NCI-H2107 treated with DMSO at 0.1 percent for 48 hours (cell line): Measurements from ENCODE around the gene TRAPPC2L.

ENCODE experiments used
- DNase-seq: peaks from one replicate; lab custom pipeline; 2025; ENCODE audit not compliant: unreplicated experiment; lab: John Stamatoyannopoulos, UW

TRAPPC2L gene

DNA sequence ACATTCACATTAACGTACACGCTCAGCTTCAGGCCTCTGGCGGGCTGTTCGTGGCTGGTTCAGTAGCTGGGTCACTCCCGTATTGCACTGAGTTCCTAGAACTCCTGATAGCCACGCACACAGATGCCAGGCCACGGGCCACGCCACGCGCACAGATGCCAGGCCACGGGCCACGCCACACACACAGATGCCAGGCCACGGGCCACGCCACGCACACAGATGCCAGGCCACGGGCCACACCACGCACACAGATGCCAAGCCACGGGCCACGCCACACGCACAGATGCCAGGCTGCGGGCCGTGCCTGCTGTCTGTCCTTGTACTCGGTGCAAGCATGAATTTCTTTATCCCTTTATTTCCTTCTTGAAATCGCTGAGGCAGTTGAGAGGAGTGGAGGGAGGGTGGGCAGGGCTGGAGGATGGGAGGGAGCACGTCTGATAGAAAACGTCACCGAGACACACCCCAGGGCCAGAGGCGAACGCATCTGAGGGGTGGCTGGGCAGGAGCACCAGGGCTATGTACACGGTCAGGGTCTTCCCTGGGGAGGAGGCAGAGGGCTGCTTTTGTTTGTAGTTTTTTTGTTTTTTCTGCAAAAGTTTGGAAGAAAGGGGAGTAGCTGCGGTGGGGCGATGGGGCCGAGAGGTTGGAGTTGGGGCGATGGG, 18.1 kb downstream of the TRAPPC2L start:
- DNase-seq = no peak

DNA sequence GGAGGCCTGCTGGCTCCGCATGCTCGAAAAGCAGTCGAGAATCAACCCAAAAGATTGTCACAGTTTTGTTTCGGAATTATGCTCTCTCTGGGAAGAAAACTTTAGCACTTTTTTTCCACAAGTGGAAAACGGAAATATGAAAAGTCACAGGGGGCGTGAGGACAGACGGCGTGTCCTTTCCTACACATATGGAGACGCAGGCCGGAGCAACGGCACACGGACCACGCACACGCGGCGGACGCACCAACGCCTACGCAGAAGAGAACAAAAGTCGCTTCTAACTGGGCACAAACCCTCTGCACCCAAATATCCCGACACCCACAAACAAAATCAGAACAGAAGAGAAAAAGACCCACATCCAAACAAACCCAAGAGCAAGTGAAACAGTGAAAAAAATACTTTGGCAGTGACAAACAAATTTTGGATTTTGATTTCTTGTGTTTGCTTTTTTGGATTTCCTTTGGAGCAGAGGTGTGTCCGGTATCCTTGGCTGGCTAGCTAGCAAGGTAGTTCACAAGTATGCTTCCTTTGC, 18.8 kb downstream of the TRAPPC2L start:
- DNase-seq = no peak

DNA sequence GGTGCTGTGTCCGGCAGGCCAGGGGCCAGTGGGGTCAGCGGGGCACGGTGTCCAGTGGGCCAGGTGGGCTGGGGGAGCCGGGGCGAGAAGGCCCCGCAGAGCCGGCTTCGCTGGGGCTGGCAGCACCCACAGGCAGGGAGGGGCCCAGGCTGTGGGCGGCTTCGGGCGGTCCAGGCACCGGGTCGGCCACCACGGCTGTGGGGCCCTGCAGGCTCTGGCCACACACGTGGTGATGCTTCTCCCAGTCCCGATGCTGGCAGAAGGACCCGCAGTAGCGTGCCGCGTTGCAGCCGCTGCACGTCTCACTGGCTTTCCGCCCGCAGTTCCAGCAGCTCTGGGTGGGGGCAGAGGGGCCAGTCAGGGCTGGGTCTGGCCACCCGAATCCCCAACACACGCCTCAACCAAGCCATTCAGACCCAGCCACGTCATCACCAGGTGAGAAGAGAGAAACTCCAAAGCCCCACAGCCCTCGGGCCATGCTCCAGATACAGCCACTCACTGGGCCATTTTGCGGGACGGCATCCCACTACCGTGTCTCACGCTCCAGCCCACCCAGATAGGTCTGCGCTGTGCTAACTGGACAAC, 20.1 kb downstream of the TRAPPC2L start:
- DNase-seq = no peak

DNA sequence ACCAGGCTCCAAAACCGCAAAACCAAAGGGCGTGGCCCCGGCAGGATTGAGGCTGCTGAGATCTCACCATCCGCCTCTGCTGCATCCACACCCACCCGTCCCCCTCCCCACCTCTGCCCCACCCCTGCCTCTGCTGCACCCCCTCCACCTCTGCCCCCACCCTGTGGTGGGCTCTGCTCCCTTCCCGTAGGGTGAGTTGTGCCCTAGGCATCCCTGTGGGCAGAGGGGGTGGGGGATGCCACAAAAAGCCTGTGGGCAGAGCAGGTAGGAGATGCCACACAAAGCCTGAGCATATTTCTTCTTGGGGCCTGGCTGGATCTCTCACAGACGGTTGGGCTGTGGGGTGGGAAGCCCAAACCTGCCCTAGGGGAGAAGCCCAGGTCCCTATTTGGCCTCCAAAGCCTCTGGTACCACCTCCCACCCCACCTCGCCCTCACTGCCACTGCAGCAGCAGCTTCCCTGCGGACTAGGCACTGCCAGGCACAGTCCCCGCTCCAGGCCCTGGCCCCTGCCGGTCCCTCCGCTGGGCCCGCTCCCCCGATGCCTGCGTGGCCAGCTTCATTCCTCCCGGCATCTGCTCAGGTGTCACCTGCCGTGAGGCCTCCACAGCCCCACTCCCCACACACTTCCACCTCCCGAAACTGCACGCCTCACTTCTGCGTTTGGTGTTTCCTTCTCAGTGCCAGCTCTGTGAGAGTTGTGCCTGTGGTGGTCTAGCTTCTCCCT, 20.8 kb downstream of the TRAPPC2L start:
- no peak for DNase-seq

DNA sequence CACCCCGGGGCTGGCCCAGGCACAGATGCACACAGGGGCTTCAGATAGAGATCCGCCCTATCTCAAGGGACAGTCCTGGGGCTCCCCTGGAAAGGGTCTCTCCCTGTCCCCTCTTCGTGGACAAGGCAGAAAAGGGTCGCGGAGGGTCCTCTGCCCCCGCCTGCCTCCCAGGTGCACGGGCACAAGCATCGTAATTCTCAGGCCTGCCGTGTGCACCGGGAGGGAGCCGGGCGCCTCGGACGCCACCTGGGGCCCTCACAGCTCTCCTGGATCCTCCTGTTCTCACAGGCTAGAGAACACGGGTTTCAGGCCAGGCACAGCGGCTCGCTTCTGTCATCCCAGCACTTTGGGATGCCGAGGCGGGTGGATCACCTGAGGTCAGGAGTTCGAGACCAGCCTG, 21.4 kb downstream of the TRAPPC2L start:
- DNase-seq = no peak

DNA sequence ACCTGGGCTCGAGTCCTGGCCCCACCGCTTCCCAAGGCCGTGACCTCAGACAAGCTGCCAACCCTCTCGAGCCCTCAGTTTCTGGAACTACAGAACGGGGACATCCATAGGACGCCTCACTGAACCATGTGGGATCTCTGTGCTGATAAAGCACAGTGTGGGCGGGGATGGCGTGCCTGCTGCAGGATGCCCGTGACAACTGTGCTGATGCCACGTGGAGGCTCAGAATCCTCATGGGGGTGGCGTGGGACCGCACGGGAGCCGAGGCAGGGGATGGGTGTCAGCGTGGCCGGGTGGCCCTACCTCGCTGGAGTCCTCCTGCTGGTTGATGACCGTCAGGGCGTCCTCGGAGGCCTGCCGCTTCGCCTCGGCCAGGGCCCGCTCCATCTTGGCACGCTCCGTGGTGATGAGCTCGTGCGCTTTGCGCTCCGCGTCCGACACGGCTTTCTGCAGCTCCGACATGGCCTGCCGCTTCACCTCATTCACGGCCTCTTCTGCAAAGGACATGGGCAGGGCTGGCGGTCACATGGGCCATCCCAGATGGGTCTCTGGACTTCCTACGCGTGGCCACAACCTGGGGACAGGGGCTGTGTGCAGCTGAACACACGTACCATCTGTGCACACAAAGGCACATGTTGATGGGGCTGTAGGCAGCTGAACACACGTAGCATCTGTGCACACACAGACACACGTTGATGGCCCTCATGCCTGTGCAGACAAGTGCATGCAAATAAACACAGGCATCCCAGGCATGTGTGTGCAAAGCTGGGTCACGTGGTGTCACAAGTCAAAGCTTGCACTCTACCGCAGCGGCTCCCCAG, 22.2 kb downstream of the TRAPPC2L start:
- no peak for DNase-seq

DNA sequence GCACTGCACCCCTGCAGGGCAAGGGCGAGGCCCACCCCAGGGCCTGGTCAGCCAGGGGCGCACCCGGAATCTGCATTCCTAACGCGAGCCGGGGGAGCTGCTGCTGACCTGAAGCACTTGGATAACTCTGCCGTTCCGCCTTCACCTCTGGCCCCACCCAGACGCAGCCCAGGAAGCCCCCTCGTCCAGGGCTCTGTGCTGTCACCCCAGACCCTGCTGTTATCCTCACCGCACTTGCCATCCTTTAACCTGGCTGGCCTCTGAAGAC, 22.8 kb downstream of the TRAPPC2L start:
- DNase-seq = no peak

DNA sequence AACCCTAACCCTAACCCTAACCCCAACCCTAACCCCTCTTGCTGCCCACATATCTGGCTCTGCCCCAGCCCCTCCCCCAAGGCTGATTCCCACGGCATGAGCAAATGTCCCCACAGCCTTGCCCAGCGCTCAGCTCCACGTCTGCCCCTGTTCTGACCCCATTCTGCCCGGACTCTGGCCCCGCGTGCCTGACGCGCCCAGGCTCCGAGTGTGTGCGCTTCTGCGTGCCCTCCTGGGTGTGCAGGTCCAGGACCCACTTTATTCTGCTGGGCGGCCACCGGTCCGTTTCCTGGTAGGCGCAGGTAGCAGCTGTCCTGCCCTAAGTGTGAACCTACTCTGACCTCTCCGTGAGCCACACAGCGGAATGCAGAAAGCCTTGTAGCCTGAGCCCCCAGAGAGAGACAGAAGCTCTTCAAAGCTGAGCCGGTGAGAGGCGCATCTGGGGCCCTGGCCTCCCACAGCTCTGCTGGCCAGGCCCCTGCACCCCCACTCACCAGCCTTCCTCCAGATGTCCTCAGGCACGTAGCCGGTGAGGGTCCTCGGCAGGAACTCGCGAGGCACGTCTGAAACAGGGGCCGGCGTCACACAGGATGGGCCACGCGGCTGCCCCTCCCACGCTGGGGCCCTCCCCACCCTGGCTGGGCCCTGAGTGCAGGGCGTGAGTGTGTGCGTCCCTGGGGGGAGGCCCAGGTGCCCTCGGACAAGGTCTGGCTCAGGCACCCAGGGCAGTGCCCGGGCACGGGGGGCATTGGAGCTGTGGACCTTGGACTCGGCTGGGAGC, 23.5 kb downstream of the TRAPPC2L start:
- no peak for DNase-seq

DNA sequence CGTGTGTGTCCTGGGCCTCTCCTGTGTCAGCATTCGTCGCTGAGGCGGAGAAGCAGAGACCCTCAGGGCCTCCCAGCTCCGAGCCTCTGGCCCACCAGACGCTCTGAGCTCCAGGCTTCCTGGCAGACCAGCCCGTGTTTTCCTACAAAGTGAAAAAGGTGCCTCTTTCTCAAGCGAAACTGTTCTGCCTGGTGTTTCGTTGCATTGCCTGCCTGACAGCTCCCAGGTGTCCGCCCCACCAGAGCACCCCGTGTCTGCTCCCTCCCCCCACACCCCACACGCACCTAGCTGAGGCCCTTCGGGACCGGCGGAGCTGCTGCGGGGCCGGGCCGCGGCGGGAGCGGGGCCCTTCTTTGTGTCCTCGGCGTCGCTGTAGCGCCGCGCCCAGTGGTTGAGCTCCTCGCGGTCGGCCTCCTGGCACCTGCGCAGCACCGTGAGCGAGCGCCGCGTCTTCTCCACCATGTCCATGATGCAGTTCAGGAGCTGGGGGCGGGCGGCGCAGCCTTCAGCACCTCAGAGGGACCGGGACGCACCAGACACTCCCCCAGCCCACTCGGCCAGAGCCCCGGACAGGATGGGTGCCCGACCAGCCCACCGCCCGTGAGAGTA, 24.2 kb downstream of the TRAPPC2L start:
- no peak for DNase-seq

DNA sequence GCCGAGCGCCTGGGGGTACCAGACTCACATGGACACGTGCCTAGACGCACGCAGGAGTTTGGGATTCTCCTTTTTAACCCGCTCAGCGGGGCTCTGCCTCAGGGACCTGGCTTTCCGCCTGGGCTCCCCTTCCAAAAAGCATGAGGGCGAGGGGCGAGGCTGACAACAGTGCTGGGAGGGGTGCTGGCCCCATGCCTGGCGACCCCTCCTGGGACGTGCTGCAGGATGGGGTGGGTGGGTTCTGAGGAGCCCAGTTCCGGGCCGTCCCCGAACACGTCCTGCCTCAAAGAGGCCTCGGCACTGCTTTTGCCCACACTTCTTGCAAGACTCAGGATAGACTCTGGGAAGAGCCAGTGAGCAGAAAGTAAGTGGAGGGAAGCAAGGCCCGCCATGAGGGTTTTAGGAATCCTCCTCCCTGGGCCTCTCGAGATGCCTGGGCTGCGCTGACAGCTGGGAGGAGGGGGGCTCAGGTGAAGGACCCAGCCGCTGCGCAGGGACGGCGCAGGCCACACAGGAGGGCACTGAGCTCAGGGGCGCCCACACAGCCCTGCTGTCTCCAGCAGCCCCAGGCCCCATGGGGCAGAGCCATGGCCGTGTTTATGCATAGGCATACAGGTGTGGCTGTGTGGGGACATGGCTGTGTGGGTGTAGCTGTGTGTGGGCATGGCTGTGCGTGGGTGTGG, 24.9 kb downstream of the TRAPPC2L start:
- DNase-seq = no peak

DNA sequence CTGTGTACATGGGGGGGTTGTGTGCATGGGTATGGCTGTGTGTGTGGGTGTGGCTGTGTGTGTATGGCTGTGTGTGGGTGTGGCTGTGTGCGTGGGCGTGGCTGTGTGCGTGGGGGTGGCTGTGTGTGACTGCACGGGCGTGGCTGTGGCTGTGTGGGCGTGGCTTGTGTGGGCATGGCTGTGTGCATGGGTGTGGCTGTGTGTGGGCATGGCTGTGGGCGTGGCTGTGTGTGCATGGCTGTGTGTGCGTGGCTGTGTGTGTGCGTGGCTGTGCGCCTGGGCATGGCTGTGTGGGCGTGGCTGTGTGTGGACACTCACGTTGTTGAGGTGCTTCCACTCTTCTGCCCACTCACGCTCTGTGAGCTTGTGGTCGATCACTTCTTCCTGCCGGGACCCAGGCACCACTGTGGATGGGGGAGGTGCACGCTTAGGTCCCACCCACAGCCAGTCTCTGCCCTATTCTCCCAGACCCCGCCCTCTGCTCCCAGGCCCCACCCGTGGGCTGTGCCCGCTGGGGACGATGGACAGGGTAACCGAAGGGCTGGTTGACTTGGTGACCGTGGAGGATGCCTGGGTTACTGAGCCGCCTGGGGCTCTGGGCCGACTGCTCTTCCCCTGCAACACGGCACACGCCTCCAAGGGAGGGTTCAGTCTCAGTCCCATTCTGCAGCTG, 25.6 kb downstream of the TRAPPC2L start:
- no peak for DNase-seq

DNA sequence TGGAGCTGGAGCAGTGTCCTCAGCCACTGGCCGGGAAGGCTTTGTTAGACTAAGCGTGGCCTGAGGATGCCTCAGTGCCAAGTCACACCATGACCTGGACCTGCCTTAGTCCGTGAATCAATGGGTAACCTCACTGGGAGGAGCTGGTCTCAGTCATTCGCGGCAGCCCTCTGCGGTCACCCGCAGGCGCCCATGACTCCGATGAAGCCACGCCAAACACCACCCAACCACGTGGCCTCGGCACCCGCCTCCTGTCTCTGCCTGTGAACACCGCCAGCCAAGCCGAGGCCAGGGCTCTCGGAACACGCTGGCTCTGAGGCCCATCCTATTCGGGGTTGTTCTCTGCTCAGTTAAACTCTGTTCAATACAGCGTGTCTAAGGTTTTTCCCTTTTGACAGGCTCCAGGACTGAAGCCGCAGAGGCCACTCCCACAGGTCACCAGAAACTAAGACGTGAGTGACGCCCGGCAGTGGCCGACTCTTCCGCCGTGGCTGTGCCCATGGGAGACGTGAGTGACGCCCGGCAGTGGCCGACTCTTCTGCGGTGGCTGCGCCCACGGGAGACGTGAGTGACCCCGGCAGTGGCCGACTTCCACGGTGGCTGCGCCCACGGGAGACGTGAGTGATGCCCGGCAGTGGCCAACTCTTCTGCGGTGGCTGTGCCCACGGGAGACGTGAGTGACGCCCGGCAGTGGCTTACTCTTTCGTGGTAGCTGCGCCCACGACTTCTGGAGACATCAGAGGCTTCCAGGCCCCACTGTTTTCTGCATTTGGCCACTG, 26.4 kb downstream of the TRAPPC2L start:
- no peak for DNase-seq

DNA sequence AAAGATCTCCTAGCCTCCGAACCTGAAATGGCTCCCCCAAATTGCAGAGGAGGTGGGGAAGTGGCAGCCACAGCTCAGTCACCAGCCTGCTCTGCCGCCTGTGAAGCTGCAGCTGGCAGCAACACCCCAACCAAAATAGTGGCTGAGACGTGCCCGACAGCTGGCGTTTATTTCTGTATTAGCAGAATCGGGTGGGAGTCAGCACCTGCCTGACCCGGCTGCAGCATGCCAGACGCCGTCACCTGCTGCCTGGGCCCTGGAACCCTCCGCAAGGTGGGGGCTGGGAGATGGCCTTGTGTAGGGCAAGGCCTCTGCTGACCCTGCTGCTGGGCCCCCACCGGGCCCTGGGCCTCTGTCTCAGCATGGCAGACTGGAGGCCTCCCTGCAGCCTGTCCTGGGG, 27.0 kb downstream of the TRAPPC2L start:
- DNase-seq = no peak

DNA sequence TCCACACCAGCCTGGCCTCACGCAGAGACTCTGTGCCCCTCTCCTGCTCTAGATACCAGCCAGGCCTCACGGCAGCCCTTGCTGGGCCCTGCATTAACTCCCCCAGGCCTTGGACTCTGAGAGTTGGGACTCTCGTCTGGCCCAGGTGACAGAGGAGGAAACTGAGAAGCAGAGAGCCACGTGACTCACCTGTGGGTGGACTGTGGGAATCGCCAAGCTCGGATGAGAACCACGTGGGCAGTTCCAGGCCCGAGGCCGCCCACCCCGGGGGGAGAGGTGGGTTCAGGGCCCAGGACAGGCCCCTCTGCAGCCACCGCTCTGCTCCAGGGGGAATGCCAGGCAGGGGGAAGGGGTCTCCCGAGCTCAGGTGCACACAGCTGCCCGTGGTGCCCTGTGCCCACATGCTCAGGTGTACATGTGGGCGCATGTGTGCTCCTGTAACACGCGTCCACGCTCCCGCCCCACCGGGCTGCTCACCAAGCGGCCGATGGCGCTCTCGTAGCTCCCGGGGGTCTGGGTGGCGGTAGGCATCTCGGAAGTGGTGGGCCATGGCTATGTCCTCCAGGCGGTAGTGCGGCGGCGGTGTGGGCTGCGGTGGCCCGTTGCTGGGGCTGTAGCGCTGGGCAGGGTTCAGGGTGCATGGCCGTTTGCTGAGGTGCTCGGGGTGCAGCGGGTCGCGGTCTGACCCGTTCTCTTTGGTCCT, 27.8 kb downstream of the TRAPPC2L start:
- no peak for DNase-seq

DNA sequence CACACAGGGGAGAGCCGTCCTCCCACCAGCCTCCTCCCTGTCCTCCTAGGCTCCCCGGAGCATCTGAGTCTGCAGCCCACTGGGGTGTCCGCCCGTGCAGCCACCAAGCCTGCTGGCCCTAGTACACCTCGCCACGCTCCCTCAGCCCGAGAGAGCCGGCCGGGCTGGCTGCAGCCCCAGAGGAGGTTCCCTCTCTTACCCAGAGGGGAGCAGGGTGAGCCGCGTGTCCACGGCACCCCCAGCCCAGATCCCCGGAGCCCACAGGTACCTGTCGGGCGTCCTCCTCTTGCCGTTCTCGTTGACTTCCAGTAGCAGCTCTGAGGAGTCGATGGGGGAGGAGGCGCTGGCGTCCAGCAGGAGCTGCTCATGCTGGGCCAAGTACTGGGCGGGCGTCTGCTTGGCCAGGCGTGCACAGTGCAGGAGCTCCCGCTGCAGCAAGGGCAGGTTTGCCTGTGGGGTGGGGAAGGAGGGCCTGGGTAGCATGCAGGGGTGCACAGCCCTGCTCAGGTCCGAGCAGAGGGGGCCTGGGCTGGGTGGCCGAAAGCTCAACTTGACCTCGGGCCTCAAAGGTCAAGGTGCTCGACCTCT, 28.9 kb downstream of the TRAPPC2L start:
- no peak for DNase-seq

DNA sequence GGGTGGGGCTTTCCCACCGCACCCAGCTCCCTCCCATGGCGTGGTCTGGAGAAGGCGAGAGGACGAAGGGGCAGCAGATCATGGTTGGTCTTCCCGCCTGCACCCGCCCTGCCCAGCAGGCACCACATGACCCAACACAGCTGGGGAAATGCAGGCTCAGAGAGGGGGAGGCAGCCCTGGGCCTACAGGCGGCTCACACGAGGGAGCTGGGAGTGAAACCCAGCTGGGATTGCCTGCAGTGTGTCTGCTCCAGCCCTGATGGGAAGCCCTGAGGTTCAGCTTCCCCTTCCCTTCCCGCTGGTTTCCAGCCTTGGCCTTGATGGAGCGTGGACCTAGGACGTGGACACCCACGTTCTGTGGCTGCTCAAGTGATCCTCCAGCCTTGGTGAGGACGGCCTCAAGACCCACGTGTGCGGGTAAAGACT, 29.5 kb downstream of the TRAPPC2L start:
- no peak for DNase-seq

DNA sequence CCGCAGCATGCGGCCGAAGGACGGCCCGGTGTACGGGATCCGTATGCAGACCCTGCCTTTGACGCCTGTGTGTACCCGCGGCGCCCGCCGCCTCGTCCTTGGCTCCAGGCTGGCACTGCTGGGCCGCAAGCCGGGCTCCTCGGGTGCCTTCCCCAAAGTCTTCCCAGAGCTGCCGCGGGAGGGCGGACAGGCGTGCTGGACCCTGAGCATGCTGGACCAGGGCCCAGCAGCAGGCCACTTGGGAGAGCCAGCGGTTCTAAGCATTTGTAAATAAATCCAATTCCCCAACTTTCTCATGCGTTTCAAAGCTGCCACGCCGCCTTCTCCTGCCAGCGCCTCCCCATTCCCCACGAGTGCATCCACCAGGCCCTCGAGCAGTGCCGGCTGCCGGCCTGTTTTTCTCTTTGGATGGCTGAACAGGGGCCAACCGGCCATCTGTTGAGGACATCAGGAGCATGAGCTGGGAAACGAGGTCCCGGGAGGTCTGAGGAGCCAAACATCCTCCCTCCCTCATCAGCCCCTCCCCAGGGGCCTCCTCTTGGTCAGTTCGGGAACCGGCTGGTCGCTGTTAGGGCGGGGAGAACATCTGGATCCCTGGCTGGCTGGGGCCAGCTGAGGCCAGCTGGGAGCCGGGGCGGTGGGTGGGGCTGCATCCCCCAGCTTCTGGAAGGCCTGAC, 30.1 kb downstream of the TRAPPC2L start:
- DNase-seq = no peak
